Measurements from ENCODE around the gene WNT1.

The WNT1 gene

DNA sequence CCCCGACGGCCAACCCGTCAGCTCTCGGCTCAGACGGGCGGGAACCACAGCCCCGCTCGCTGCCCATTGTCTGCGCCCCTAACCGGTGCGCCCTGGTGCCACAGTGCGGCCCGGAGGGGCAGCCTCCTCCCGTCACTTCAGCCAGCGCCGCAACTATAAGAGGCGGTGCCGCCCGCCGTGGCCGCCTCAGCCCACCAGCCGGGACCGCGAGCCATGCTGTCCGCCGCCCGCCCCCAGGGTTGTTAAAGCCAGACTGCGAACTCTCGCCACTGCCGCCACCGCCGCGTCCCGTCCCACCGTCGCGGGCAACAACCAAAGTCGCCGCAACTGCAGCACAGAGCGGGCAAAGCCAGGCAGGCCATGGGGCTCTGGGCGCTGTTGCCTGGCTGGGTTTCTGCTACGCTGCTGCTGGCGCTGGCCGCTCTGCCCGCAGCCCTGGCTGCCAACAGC is at the start of gene WNT1:
Gene WNT1 (plus strand): TSS at position 32 of the 450 bp plus-strand sequence. CDS start 329 bp downstream, at position 361.
- DNase-seq: no peak

DNA sequence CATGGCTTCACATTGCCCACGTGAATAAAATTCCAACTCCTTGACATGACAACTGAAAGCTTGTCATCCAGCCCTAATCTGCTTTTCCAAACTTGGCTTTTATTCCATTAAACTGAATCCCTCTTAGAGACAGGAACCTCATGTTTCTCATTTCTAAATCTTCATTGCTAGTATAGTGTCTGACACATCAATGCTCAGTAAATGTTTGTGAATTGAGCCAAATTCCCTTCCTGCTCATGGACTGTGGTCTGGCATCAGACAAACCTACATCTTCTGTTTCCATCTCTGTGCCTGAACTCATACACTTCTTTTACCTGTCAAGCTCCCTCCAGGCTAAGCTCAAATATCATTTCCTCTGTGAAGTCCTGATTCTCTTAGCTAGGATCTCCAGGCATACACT is 48.6 kb upstream of the WNT1 start:
- DNase-seq: no peak

DNA sequence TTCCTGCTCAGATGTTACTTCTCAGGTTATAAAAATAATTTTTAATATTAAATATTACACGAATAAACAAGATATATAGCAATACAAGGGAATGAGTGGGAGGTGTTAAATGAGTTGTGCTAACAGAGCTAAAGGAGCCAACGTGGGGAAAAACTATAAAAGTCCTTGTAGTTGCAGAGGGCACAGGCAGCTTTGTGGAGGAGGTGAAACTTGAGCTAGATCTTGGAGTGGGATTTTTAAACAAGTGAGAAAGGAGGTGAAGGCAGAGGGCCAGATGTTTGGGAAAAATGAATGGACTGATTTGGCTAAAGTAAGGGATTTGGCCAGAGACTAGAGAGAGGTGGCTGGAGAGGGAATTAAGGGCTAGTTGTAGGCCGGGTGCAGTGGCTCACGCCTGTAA is 47.6 kb upstream of the WNT1 start:
- no peak for DNase-seq

DNA sequence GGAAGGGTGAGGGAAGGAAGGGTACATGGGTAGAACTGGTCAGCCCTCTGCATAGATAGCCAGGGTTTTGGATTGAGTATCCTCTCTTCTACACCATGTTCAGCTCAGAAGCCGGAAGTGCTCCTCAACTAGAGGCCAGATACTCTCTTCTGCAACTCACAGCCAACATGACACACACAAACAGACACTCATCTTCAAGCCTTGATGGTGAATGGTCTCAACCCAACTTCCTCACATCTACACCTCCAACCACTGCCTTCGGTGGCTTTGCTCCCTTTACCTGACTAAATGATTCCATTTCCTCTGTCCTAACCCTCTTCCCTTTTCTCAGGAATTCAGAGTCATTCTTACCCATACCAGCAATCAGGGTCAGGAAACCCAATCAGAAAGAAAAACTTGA is 45.2 kb upstream of the WNT1 start:
- DNase-seq: no peak

DNA sequence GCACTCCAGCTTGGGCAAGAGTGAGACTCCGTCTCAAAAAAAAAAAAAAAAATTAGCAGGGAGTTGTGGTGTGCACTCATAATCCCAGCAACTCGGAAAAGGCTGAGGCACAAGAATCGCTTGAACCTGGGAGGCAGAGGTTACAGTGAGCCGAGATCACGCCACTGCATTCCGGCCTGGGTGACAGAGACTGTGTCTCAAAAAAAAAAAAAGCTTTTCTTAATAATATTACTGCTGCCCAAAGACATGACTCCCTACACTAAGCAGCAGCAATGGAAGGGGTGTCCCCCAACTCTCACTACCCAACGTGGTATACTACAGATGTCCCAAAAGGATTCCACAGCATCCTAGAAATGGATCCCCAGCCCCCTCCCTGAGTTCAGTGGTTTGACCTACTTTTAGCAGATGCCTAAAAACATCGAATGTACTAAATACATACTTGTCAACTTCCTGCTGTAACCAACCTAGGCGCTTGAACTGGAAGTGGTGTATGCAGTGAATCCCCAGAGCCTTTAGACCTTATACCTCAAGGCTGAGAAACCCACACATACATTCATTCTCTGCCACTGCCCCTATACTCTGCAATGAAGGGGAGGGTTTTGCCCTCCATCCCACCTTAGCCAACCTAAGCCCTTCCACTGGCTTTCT is 44.3 kb upstream of the WNT1 start:
- no peak for DNase-seq

DNA sequence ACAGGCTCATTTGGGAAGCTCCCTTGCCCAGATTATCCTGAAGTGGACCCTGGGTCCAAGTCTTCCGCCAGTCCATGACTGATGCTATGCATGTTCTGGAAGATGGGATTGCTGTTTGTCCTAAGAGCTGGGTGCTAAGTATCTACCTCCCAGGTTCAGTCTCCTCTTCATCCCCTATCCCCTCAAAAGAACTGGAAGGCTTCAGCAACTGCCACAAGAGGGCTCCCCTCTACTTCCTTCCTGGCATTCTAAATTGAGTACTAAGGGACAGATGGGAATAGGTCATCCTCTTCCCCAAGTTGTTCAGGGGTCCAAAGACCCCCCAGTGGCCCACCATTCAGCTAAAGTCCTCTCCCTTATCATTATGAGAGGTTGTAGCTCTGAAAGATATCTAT is 43.8 kb upstream of the WNT1 start:
- no peak for DNase-seq

DNA sequence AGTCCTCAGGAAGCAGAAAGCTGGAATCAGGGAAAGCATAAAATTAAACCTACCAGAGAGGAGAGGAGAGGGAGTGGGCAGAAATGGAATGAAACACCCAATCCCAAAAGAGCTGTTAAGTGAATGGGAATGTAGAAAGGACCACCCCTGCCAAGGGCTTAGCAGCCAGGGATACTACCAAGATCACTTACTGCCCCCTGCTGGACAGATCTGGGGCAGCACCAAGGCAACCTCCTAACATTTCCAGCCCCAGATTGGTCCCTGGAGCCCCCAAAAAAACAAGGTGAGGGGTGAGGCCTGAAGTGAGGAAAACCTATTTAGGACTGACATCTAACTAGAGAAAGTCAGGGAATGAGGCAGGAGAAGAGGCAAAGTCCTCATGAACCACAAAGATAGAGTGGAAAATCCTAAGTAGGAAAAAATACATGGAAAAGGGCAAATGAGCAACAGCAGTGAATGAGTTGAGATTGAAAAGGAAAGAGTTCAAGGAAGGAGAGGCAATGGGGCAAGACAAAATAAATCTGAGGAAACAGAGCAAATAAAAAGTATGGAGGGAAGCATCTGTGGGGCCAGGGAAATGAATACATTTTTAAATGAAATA is 41.6 kb upstream of the WNT1 start:
- DNase-seq: no peak

DNA sequence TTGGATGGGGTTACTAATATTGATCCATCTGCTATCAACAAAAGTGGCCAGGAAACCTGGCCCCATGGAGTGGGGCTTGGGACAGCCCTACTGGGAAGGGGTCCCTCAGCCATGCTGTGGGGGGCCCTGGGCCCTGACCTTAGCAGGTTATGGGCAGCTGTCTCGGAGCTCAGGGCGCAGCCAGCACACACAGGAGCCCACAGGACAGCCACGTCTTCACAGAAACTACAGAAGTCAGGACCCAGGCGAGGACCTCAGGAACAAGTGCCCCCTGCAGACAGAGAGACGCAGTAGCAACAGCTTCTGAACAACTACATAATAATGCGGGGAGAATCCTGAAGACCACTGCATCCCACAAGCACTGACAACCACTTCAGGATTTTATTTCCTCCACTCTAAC is 41.0 kb upstream of the WNT1 start:
- no peak for DNase-seq

DNA sequence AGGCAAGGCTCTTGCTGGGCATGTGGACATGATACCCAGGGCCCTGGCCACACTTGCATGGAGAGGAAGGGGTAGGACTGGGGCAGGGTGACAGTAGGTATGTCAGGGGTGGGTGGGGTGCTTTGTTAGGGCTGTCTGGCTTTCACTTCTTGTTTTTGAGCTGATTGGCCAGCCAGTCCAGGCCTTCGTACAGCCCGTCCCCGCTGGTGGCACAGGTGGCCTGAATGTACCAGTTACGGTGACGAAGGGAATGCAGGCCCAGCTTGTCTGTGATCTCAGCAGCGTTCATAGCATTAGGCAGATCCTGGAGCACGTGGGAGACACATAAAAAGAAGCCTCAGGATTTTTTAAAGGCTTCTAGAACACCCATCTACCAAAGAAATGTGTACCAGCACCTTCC is 39.3 kb upstream of the WNT1 start:
- no peak for DNase-seq

DNA sequence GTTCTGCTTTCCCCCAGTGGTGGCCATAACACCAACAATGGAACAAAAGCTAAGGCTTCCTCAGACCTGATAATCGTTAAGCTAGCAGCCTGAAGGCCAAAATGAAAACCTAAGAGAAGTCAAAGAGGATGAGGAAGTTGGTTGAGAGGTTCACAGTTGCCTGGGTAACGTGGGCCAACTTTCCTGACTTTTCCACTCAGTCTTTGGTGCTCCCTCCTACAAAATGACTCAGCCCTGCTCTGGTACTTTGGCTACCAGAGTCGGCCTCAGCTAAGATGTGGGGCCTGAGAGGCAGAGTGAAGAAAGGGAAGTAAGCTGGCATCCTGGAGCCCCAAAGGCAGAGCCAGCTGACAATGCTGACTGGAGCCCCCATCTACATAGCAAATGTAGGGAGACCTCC is 37.9 kb upstream of the WNT1 start:
- no peak for DNase-seq

DNA sequence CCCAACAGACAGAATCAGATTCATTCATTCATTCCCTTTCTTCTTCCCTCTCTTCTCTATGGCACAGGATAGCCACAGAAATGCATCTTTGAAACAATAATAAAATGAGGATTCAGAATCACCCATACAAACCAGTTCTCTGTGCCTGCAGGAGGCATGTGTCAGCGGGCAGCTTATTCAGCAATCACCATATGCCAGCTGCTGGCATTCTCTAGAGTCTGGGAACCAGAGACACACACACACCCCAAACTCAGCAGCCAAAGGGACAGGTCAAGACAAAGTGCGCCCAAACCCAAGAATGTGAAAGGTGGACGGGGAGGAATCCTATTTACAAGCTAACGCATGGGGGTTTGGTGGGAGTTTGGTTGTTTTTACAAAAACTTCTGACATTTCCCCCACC is 34.9 kb upstream of the WNT1 start:
- DNase-seq: no peak

DNA sequence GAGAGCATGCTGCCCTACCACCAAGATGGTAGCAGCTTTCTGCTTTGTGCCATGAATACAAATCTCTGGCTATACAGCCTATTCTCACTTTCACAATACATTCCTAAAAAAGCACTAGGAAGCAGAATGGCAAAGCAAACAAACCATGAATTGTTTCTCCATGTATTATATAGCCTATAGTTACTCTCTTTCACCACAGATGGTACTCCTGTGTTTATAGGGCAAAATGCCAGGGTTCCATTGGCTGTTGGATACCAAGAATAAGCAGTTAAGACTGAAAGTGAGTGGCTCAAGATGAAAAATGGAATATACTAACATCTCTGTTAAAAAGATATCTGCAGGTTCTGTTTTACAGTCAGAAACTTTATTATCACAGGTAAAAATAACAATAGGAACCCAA is 31.9 kb upstream of the WNT1 start:
- no peak for DNase-seq

DNA sequence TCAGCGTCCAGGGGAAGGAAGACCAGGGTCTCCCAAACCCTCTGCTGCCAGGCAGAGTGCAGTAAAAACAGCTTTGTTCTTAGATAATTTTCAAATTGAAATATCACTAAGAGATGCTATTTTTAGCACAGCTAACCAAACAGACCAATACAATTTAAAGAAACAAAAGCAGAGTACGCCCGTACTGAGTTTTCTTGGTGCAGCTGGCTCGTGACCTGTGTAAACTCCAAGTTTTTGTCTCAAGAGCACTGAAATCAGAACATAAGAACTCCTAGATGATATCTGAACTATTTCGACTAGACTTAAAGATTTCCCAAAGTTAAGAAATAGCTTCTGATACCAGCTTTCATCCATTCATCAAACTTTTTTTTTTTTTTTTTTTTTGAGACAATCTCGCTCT is 31.2 kb upstream of the WNT1 start:
- no peak for DNase-seq

DNA sequence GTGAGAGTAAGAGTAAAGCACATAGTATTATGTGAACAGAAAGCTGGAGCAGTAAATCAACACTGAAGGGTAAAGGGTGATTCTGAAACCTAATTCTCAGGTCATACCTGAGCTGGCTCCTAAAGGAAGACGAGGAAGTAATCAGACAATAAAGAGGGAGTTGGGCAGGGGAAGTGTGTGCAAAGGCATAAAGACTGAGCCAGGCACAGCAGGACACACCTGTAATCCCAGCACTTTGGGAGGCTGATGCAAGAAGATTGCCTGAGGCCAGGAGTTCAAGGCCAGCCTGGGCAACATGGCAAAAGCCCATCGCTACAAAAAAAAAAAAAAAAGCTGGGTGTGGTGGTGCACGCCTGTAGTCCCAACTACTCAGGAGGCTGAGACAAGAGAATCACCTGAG is 30.4 kb upstream of the WNT1 start:
- no peak for DNase-seq

DNA sequence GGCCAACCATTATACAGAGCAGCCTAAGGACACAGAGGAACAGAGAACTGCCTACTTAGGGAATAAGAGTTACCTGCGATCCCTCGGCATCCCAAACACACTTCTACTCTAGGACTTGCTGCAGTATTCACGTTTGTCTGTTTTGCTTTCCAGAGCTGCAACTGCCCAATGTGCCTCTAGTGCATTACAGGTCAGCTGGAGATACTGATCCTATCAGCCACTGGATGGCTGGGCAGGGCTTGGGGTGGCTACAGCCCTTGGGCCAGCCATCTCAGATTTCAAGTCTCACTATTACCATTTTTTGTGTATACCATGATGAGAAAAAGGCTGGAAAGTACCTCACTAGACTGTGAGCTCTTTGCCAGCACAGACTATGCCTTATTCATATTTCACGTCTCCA is 25.4 kb upstream of the WNT1 start:
- no peak for DNase-seq

DNA sequence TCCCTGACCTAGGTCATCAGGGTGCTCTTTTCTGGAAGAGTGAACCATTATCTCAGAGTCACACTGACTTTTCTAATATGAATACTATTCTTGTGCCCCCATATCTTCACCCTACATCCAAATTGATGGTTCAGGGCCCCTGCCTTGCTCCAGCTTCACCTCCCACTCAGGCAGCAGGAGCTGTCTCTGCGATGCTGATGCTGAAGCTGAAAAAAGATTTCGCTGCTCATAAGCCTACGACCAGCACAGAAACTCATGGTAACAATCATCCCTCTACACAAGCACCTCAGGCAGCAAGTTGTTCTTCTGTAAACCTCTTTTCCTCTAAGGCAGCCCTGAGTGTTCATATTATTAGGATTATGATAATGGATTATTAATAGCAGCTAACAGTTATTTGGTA is 24.1 kb upstream of the WNT1 start:
- no peak for DNase-seq

DNA sequence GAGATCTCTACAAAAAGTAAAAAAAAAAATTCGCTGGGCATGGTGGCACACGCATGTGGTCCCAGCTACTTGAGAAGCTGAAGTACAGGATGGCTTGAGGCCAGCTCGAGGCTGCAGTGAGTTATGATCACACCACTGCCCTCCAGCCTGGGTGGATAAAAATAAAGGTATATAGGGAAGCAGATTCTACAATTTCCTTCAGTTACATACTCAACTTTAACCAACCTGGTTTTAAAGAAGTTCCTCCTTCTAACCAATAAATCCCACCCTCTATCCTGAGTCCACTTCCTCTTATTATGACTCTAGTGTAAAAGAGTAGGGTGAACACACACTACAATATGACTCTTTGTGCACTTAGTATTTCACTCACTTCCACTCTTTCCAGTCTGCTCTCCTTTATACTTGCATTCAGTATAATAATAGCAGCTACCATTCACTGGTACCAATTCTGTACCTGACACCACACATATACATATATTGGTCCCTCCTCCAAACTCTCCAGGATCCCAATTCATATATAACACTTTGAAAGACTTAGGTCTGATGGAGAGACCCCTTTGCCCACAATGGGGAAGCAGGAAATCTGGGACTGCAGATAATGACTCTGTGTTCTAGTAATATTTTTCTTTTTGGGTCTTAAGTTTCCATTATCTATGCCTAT is 23.2 kb upstream of the WNT1 start:
- DNase-seq: no peak

DNA sequence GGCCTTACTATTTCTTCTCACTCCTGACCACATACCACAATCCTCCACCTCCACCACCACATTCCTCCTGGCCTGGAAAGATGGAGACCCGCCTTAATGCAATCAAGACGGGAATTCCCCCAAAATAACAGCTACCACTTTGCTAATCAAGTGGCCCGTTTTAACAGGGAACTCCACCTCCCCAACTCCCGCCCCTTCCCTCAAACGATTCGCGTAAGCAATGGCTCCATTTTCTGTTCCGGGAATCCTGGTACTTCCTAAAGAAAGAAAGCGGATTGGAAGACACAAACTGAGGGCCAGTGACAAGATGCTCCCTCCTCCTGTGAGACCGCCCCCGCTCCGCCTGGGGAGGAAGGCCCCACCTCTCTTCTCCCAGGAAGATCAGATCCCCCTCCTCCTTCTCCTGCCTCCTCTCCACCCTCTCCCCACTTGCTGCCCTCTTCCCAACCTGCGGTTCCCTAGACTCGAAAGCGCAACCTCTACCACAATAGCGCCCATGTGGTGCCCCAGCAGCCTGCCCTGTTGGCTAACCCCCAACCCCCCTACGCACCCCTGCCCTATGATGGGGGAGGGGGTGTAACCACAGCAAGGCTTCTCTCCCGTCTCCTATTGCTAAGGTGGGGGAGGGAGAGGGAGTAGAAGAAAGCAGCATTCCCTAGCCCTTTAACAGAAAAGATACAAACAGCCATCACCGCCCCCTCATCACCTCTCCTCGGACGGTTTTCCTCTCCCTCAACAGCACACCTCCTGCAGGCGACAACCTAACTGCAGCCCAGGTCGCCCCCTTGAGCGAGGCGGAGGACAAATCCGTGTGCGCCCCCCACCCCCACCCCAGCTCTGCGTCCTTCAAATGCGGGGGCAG is 21.6 kb upstream of the WNT1 start:
- peak; percentile 82 for DNase-seq

DNA sequence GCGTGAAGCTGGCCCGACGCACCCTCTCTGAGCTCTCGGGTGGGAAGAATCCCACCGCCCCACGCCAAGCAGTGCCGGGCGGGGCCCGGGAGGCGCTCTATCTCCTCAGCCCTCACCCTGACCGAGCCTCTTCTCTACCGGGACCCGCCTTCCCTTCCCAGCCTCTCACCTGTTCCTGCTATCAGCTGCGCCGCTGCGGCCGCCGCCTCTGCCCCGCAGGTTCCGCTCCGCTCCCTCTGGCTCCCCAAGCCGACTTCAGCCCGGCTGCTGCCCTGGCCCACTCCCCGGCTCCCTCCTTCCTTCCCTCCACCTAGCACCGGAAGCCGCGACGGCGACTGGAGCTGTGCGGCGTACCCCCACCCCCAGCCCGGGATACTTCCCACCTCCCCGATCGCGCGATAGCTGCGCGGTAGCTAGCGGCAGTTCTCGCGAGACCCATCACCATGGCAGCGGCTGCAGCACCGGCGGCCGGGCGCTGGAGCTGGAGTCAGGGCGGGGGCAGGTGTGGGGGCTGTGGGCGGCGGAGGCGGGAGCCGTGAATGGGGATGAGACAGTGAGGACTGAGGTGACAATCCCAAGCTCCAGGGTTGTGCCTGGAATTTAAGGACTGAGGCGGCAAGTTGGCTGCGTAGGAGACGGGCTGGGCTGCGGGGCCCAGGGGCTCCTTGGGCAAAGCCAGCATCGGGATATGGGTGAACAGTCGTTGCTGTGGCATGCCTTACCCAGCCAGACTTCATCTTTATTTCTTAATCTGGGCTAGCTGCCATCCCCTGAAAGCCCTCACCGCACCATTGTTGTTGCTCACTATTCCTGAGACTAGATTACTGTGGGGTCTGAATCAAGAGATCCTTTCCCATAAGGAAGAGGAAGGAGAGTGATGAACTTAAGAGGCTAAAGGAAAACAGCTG is 20.7 kb upstream of the WNT1 start, which contains the start of gene ARF3:
Gene ARF3 (minus strand): TSS at position 347 of the 908 bp plus-strand sequence. CDS start 16,392 bp downstream, outside the sequence.
- DNase-seq: peak; percentile 56

DNA sequence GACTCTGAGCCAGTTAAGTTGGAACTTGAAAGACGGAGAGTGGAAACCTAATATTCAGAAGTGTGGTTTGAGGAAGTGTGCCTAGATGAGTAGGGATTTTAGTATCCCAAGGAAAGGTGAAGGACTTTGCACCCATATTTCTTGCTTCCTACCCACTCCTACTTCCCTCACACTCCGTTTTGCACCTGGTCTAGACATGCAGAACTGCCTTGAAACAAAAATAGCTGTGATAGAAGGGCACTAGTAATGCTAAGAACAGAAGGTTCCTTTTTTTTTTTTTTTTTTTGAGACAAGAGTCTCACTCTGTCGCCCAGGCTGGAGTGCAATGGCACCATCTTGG is 20.1 kb upstream of the WNT1 start:
- no peak for DNase-seq

DNA sequence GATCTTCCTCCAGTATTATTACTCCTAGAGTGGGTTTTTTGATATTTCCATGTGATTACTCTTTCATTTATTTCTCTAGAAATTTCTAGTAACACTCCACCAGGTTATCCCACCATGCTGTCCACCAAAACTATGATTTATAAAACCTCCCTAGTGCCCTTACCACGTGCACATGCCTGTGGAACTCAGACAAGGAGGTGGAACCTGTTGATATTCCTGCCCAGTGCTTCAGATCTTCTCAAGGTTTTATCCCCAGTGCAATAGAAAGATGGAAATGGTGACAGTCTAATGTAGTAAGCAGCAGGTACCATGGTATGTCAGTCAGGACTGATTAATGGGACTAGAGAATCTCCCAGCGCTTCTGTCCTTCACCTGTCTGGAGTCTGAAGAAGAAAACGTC is 17.3 kb upstream of the WNT1 start:
- DNase-seq: no peak

DNA sequence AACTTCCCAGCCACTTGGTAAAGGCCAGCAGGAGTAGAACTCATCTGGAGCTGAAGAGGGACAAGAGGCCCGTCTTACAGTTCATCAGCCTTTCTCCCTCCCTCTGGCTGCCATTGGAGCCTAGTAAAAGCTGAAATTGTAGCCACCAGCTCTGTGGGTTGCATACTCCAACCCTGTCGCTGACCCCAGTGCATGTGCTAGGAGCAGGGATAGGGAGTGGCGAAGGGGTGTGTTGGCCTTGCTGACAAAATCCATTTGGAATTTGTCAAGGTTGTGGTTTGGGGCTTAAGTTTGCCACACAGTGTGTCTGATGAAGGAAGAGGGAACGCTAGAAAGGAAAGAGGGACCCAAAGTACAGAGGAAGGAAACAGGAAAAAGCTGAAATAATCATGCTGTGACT is 16.8 kb upstream of the WNT1 start:
- DNase-seq: no peak

DNA sequence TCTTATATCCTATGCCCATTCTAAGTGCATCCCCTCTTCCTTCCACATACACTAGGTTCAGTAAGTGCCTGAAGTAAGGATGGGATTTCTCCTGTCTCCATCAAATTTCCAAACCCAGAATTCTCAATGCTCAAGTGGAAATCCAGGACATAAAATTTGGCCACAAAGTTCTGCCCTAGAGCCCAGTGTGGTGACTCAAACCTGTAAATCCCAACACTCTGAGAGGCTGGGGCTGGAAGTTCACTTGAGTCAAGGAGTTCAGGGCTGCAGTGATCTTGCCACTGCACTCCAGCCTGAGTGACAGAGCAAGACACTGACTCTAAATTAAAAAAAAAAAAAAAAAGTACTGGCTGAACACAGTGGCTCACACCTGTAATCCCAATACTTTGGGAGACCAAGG is 16.3 kb upstream of the WNT1 start:
- DNase-seq: no peak
